ENCODE measurements around the gene DDAH1.

DNA sequence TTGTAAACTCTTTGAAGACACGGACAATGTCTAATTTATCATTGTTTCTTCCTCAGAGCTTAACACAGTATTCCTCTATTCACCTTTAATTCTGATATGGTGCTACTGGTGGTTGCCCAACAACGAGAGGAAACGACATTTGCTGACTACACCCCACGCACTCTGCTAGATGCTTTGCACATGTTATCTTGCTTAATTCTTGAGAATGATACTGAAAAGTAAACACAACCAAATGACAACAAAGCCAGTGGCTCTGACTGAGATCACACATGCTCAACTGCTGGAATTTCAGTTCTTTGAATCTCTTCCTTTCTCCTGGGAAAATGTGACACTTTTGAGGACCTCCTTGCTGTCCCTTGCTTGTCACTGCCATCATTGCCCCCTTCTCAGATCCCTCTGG, 37.2 kb upstream of the DDAH1 start:
- TF ChIP-seq, protein P1, sequence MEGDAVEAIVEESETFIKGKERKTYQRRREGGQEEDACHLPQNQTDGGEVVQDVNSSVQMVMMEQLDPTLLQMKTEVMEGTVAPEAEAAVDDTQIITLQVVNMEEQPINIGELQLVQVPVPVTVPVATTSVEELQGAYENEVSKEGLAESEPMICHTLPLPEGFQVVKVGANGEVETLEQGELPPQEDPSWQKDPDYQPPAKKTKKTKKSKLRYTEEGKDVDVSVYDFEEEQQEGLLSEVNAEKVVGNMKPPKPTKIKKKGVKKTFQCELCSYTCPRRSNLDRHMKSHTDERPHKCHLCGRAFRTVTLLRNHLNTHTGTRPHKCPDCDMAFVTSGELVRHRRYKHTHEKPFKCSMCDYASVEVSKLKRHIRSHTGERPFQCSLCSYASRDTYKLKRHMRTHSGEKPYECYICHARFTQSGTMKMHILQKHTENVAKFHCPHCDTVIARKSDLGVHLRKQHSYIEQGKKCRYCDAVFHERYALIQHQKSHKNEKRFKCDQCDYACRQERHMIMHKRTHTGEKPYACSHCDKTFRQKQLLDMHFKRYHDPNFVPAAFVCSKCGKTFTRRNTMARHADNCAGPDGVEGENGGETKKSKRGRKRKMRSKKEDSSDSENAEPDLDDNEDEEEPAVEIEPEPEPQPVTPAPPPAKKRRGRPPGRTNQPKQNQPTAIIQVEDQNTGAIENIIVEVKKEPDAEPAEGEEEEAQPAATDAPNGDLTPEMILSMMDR (IDR thresholded peaks at IDR 0.05; ENCODE audit: borderline replicate concordance, extremely low read depth, low read length, poor library complexity, severe bottlenecking), result no peak
- no peak for TF ChIP-seq EZH2 (IDR thresholded peaks at IDR 0.05; ENCODE audit: borderline replicate concordance, low read depth, low read length, severe bottlenecking)
